GM23248 (cell line): Measurements from ENCODE around the gene PLCD3.

ENCODE experiments used
- EZH2 ChIP-seq: fragments of 200-600 bp; sonication (generic); IDR thresholded peaks from 2 replicates; pipeline ENCODE4 v1.6.1; 2018; ENCODE audit warnings: antibody characterized with exemption, mild to moderate bottlenecking; ENCODE audit not compliant: insufficient read depth, poor library complexity, severe bottlenecking
- EZH2phosphoT487 ChIP-seq: fragments of 200-600 bp; sonication (generic); IDR thresholded peaks from 2 replicates; pipeline ENCODE4 v1.6.1; 2018; ENCODE audit warnings: antibody characterized with exemption, moderate library complexity, mild to moderate bottlenecking, low read depth; ENCODE audit not compliant: insufficient read depth

DNA sequence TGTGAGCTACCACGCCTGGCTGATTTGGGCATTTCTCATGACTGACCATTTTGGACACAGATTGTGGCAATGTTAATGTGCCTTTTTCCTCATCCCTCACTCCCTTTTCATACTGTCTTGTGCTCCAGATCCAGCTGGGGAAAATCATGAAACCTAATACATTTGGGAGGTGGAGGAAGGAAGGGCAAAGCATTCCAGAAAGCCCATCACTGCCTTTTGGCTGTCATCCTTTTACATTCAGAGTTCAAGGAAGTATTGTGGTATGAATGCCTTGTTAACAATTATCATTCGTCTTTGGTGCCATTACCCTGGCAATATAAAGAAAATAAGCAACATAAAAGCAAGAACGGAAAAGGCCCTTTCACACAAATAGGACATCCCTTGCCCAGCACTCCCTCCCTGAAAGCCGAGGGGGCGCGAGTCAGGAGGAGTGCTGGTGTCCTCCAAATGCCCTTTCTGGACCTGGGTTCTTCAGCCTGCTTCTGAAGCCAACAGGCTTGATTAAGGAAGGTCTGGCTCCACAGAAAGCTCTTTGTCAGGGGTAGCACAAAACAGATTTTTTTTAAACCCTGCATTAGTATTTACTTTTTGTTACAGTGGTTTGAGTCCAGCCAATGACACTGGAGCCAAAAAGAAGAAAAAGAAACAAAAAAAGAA, 51.1 kb downstream of the PLCD3 start:
- no peak for TF ChIP-seq EZH2
- no peak for TF ChIP-seq EZH2phosphoT487
